Ascending aorta (tissue), 2 donors: ENCODE results near the gene TSFM. TPM values are rescaled to one million over a fixed set of nuclear protein-coding genes. Genes with fewer than 3 reads are reported as not detected.

Experiments used
- DNase-seq, 2 donors: peaks; one replicate each; pipeline ENCODE4 v3.0.0-alpha.2; 2019; ENCODE audit warnings: low spot score in 2 of 2
- H3K27ac ChIP-seq, 2 donors: fragments of 200-600 bp; sonication (generic); one replicate each; pipeline ENCODE4 v1.5.1; 2016 to 2017; ENCODE audit warnings: mild to moderate bottlenecking in 1 of 2
- H3K27me3 ChIP-seq: fragments of 200-600 bp; sonication (generic); one replicate; pipeline ENCODE4 v1.5.1; 2017
- H3K36me3 ChIP-seq, 2 donors: fragments of 200-600 bp; sonication (generic); one replicate each; pipeline ENCODE4 v1.5.1; 2016
- H3K4me1 ChIP-seq, 2 donors: fragments of 200-600 bp; sonication (generic); one replicate each; pipeline ENCODE4 v1.5.1; 2016 to 2017; ENCODE audit warnings: mild to moderate bottlenecking in 1 of 2
- H3K4me3 ChIP-seq, 2 donors: fragments of 200-600 bp; sonication (generic); one replicate each; pipeline ENCODE4 v1.5.1; 2016 to 2017; ENCODE audit warnings: mild to moderate bottlenecking in 1 of 2
- H3K9me3 ChIP-seq, 2 donors: fragments of 200-600 bp; sonication (generic); one replicate each; pipeline ENCODE4 v1.5.1; 2016
- intact Hi-C: fragments of 100-400 bp; cut with DNase I; formaldehyde crosslinking; loops from one replicate; pipeline ENCODE4 v1.15.1; 2023
- total RNA-seq: library from RNA; depleted of rRNA; stranded (reverse); fragments of >200 nt; gene quantifications from one replicate; pipeline ENCODE4 v1.1.0, GENCODE V29; 2016
- TF ChIP-seq, protein P1 (sequence below), 3 experiments: fragments of 200-600 bp in 2 of 3; fragments of 450-650 bp in 1 of 3; sonication (generic) in 2 of 3; IDR thresholded peaks; one replicate each; pipeline ENCODE4 v1.5.1; 2016 to 2019; ENCODE audit warnings: antibody characterized with exemption in 3 of 3, mild to moderate bottlenecking in 1 of 3, moderate library complexity in 1 of 3

Gene TSFM
- total RNA-seq, 1 donor from 2014 or later = 46.8 TPM

DNA sequence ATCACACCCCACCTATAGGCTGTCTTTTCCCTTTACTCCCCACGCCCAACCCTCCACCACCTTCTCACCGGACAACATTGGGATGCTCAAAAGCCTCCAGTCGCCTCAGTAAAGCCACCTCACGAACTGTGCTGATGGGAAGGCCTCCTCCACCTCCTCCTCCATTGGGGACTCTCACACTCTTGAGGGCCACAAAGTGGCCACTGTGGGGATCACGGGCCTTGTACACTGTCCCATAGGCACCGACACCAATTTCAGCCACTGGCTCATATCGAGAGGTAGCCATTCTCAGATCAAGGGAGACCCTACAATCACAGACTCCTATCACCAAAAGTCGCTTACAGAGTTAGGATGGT lies 31.2 kb upstream of the TSFM start:
- no peak for DNase-seq
- TF ChIP-seq, protein P1, sequence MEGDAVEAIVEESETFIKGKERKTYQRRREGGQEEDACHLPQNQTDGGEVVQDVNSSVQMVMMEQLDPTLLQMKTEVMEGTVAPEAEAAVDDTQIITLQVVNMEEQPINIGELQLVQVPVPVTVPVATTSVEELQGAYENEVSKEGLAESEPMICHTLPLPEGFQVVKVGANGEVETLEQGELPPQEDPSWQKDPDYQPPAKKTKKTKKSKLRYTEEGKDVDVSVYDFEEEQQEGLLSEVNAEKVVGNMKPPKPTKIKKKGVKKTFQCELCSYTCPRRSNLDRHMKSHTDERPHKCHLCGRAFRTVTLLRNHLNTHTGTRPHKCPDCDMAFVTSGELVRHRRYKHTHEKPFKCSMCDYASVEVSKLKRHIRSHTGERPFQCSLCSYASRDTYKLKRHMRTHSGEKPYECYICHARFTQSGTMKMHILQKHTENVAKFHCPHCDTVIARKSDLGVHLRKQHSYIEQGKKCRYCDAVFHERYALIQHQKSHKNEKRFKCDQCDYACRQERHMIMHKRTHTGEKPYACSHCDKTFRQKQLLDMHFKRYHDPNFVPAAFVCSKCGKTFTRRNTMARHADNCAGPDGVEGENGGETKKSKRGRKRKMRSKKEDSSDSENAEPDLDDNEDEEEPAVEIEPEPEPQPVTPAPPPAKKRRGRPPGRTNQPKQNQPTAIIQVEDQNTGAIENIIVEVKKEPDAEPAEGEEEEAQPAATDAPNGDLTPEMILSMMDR (IDR thresholded peaks at IDR 0.05) = no peak
- H3K4me1 ChIP-seq = peaks cover 2 to 17% of the 10 kb centered on the region in 2 donors
- H3K36me3 ChIP-seq = peaks cover 20 to 37% of the 10 kb centered on the region in 2 donors
- intact Hi-C loops = loop anchor here (5.0 kb wide), 1 partner anchor 136 kb away; no protein-coding TSS in a partner anchor
- peak overlapping the region; percentile 70 to 77 for H3K4me3 ChIP-seq
- H3K27me3 ChIP-seq = no peaks in the 10 kb centered on the region
- H3K9me3 ChIP-seq = no peaks in the 10 kb centered on the region
- peak overlapping the region; percentile 89 for H3K27ac ChIP-seq

DNA sequence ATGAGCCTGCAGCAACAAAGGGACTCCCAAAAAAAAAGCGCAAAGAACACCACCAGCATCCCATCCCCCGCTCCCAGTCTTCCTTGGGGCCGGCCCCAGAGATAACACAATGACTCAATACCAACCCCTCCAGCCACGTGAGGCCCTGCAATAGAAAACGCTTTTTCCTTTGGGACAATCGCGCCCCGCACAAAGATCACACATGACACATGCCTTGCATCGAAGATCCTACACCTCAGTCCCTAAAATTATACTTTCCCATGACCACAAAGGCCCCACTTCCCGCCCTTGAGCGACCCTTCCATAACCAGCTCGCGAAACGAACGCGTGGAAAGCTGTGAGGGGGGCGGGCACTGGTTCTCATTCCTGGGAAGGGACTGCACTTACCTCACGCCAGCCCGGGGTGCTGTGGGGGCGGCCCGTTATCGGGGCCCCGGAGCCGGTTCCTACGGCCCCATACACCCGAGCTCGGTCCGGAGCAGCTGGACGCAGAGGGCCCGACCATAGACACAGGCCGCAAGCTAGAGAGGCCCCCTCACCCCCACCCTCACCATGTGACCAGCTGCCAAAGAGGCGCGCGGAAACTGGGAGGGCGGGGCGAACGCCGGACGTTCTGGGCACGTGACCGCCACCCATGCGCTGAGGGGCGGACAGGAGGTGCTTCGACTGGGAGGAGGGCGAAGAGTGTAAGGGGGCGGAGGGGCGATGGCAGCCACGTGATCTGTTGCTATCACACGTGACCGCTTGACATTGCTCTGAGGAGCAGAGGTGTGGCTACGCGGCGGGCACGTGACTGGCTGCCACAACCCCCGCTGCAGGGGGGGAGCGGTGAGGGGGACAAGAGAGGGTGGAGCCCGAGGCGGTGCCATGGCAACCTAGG lies 30.6 kb upstream of the TSFM start, which contains the start of gene CDK4:
Gene CDK4 (minus strand): TSS at position 523 of the 880 bp plus-strand sequence. CDS start 593 bp downstream, outside the sequence.
- DNase-seq = peak; percentile 99 to 100
- Histone ChIP-seq H3K4me3 (peak within 1 kb of the TSS; percentile 70 to 77), H3K36me3 (peaks cover 20 to 33% of the 10 kb centered on the region in 2 donors), H3K4me1 (peaks cover 2 to 17% of the 10 kb centered on the region in 2 donors), H3K27ac (peak within 1 kb of the TSS; percentile 89), H3K27me3 (no peaks in the 10 kb centered on the region), H3K9me3 (no peaks in the 10 kb centered on the region)
- TF ChIP-seq, protein P1 (IDR thresholded peaks at IDR 0.05) = no peak
- intact Hi-C loops = loop anchor here (1.0 to 5.0 kb wide), 3 partner anchors 8 to 135 kb away; no protein-coding TSS in a partner anchor

DNA sequence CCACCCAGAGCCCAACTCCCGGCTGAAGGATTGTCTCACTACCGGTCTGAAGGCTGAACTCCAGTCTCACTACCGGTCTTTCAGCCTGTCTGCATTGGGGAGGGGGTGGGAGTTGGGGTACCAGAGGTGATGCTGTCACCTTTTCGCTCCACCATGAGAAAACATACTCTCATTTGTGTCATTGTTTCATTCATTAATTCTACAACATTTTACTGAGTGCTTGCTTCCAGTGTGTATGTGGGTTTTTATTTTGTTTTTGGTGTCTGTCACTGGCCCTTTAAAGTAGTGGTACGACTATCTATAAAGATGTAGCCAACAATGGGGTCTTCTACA lies 30.0 kb upstream of the TSFM start:
- Histone ChIP-seq H3K27me3 (no peaks in the 10 kb centered on the region), H3K9me3 (no peaks in the 10 kb centered on the region), H3K4me1 (peaks cover 2 to 17% of the 10 kb centered on the region in 2 donors), H3K4me3 (peak overlapping the region; percentile 34 to 70), H3K36me3 (peaks cover 13 to 27% of the 10 kb centered on the region in 2 donors), H3K27ac (peak overlapping the region; percentile 29 to 53)
- TF ChIP-seq, protein P1 (IDR thresholded peaks at IDR 0.05) = no peak
- DNase-seq = no peak
- intact Hi-C loops = loop anchor here (1.0 to 5.0 kb wide), 3 partner anchors 8 to 135 kb away; no protein-coding TSS in a partner anchor

DNA sequence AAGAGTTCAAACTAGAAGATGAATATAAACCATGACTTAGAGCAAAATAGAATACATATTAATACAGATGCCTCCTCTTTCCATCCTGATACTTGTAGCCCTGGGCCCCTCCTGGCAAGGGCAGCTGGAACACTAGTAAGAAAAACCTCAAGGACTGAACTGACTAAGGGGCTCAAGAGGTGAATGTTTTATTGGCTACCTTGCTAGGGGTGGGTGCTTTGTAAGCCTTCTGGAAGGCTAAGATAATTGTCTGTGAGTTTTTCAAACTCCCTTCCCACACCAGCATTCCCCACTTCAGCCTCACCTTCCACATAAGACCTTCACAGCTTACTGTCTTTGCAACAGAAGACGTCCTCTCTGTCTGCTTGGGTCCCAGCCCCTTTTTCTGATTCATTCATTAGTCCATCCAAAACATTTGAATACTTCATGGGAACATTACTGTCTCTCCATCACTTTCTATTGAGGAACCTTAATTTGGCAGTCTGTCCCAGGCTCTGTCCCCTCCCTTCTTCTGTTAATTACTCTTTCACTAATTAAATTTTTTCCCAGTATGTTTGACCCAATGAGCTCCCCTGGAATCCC lies 28.7 kb upstream of the TSFM start:
- intact Hi-C loops = loop anchor here (5.0 kb wide), 1 partner anchor 133 kb away; no protein-coding TSS in a partner anchor
- TF ChIP-seq, protein P1 (IDR thresholded peaks at IDR 0.05) = no peak
- Histone ChIP-seq H3K4me3 (peak overlapping the region in 1 of 2 donors; percentile 93), H3K27ac (no peak overlapping the region), H3K4me1 (peaks cover 2 to 17% of the 10 kb centered on the region in 2 donors), H3K9me3 (no peaks in the 10 kb centered on the region), H3K36me3 (peaks cover 11 to 27% of the 10 kb centered on the region in 2 donors), H3K27me3 (no peaks in the 10 kb centered on the region)
- DNase-seq = no peak

DNA sequence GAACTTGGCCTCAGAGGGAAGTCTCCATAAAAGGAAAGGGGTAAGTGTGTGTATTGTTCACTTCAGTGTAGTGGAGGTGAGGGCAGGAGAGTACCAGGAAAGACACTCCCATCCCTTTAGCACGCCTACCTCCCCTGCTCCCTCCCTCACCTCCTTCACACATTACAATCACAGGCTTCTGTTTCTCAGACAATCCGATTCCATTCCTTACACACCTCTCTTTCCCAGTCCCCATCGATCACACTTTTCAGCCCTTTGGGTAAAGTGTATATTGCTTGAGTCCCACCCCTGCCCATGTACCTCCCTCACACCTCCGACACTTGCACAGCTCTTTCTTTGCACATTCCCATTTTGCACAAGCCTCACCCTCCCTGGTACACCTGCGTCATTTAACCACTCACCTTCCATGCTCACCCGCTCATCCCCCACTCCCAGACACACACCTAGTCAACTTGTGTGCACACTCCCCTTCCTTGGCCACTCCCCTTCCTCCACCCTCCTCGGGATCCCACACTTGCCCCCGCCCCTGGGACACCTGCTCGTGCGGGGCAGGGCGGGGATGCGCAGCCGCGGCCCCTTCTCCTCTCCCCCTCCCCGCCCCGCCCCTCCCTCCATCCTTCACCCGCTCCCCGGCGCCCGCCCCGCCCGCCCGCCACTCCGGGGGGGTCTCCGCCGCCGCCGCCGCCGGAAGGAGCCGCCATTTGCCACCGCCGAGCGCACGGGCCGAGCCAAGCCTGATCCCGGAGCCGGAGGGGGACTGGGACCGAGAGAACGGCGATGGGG lies 28.0 kb upstream of the TSFM start, which contains the start of gene MARCHF9:
Gene MARCHF9 (plus strand): TSS at position 693 of the 783 bp plus-strand sequence. CDS start 426 bp downstream, outside the sequence.
- TF ChIP-seq, protein P1 (IDR thresholded peaks at IDR 0.05) = no peak
- peaks cover 2 to 17% of the 10 kb centered on the region in 2 donors for H3K4me1 ChIP-seq
- peak within 1 kb of the TSS in 1 of 2 donors; percentile 22 for H3K27ac ChIP-seq
- DNase-seq = peak in 1 of 2 donors; percentile 80
- no peaks in the 10 kb centered on the region for H3K27me3 ChIP-seq
- H3K4me3 ChIP-seq = peak within 1 kb of the TSS; percentile 89 to 93
- no peaks in the 10 kb centered on the region for H3K9me3 ChIP-seq
- H3K36me3 ChIP-seq = peaks cover 10 to 22% of the 10 kb centered on the region in 2 donors
- intact Hi-C loops = loop anchor here (5.0 kb wide), 1 partner anchor 133 kb away; no protein-coding TSS in a partner anchor
